HTERT RPE-1 (cell line): ENCODE results near the gene EAF1.
"Not testable (repeated sequence)": the region's sequence is repeated elsewhere in the genome, so short reads cannot be mapped to it uniquely, and the experiment has no call there.

Experiments
- in situ Hi-C: fragments of 300-500 bp; cut with MboI; formaldehyde crosslinking; loops from 4 replicates; pipeline ENCODE4 v1.14.3; 2020; ENCODE audit warnings: low sequenced_read_pairs

EAF1 gene

DNA sequence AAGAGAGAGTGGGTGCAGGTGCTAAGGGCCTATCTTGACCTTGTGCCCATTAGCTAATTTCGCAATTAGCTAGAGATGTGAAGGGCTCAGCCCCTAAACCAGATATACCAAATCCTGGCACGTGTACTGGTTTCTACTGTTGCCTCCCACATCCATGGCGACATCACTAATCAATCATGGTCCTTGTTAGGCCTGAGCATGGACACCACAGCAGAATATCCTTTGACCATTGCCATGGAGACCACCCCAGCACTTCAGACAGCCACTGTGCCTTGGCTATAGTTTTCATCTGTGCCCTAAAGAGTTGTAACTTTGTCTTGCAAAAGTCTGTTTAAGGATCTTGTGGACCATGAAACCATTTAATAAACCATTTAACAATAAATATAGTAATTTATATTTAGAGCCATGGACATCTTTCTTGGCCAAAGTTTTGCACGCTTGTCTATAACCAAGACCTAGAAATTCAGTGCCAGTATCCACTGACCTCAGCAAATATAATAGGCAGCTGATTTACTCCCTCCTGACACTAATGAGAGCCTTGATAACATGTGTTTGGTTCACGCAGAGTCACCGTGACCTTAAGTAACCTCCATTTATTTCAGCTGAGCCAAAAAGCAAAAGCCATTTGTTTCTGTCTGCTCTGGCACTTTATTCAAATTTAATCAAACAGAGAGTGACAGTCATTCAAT is 50.7 kb downstream of the EAF1 start:
- in situ Hi-C loops: no loop called here

- in situ Hi-C loops: no loop called here
Measured at GRCh38 chr3:15478640-15478979, 51.2 kb downstream of the EAF1 start.

GRCh38 chr3:15479400-15480224 is 52.2 kb downstream of the EAF1 start:
- in situ Hi-C loops: no loop called here

DNA sequence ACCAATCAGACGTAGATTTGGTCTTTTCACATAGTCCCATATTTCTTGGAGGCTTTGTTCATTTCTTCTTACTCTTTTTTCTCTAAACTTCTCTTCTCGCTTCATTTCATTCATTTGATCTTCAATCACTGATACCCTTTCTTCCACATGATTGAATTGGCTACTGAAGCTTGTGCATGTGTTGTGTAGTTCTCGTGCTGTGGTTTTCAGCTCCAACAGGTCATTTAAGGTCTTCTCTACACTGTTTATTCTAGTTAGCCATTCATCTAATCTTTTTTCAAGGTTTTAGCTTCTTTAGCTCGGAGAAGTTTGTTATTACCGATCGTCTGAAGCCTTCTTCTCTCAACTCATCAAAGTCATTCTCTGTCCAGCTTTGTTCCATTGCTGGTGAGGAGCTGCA is 57.2 kb downstream of the EAF1 start:
- in situ Hi-C loops: not testable (repeated sequence)

- in situ Hi-C loops: no loop called here
Measured at GRCh38 chr3:15486020-15486419, 58.6 kb downstream of the EAF1 start.

- in situ Hi-C loops: no loop called here
Measured at GRCh38 chr3:15486979-15487378, 59.6 kb downstream of the EAF1 start.

DNA sequence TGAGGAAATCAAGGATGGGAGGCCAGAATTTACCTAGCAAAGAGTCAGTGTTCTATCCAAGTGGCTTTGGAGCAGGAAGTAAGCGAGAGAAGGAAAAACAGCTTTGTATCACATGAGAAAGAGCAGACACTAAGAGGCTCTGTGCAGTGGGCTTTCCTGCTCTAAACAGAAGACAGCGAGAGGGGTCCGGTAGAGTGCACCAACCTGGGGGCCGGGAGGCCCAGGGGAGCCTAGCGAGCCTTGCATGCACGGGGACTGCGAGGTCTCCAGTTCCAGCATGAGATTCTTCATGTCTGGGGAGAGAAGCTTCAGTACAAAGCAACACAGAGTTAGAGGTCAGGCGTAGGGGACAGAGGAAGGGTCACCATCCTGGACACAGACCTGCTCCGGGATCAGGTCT is 60.6 kb downstream of the EAF1 start:
- in situ Hi-C loops: no loop called here

DNA sequence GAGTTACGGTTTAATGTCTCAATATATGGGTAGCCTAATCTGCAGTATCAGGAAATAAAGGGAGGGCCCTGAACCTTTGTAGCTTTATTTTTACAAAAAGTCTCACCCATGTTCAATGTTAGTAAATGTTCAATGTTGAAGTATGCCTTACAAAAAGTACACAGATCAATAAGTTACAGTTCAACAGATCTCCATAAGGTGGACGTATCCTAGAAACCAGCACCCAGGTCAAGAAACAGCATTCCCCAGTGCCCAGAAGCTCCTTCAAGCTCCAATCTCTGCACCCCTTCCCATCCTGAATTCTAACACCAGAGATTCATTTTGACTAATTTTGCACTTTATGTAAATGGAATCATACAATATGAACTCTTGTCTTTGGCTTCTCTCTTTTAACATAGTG is 62.8 kb downstream of the EAF1 start:
- in situ Hi-C loops: no loop called here

- in situ Hi-C loops: no loop called here
Measured at GRCh38 chr3:15491143-15491542, 63.7 kb downstream of the EAF1 start.
